DMS114 treated with DMSO at 0.1 percent for 48 hours (cell line): ENCODE measurements around the gene SLC44A2.

Experiments used
- DNase-seq: peaks from one replicate; lab custom pipeline; 2025; ENCODE audit not compliant: unreplicated experiment; lab: John Stamatoyannopoulos, UW

Gene SLC44A2

DNA sequence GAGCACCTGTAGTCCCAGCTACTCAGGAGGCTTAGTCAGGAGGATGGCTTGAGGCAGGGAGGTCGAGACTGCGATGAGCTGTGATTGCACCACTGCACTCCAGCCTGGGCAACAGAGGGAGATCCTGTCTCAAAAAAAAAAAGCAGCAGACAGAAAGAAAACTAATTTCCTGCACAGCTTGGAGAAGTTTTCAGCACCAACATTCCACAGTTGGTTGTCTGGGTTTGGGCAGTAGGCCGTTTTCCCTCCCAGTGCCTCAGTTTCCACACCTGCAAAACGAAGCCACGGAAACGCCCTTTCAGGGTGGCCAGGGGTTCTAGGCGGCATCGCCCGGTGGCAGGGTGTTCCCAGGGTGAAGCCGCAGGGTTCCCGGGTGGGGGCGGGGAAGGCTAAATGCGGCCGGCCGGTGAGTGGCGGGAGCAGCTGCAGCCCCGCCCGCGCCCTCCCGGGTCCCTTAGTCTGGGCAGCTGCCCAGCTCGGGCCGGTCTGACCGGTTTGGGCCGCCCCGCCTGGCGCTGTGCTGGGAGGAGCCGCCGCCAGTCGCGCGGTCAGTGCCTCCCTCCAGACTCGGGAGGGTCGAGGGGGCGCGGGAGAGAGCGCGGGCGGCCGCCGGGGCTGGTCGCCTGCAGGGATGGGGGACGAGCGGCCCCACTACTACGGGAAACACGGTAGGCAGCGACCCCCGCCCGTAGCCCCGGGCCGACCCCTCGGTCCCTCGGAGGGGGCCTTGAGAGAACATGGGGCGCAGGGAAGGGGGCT lies at the start of gene SLC44A2:
TSS of gene SLC44A2 (plus strand) at position 551 of the 759 bp plus-strand sequence. CDS start at position 632, 81 bp downstream.
- DNase-seq = no peak

DNA sequence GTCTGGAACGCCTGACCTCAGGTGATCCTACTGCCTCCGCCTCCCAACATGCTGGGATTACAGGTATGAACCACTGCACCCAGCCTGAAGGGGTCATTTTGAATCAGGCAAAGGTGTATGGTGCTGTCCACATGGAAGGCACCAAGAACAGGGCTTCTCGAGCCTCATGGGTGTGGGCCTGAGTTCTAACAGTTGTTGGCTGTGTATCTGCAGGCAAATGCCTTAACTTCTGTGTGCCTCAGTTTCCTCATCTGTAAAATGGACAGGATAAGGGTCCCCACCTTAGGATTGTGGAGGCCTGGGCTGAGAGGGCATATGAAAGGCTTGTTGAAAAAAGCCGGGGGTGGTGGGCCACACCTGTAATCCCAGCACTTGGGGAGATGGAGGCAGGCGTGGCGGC lies 47.4 kb upstream of the SLC44A2 start:
- no peak for DNase-seq

DNA sequence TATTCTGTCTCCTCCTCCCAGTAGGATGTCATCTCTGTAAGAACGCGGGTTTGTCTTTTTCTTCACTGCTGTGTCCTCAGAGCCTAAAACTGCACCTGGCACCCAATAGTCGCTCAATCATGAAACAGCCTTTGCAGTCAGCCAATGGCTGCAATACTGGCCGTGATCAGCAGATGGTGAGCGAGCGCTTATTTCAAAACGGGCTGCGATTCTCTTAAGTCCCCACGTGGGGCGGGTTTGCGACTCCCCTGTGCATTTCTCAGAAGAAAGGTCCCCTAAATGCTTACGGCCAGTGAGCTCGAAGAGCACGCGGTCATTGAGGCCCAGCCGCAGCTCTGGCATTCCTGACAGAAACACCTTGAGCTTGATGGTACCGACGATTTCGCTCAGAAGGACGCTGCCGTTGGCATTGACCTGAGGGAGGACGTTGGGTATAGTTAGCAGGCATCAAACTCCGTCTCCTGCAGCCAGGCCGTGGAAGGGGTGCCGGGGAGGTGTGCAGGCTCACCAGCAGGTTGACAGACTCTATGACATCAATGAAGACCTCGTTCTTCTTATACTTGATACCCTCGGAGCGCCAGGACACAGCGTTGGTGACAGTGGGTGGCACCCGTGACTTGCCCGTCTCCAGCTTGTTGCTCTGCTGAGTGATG lies 44.2 kb upstream of the SLC44A2 start:
- DNase-seq = peak; percentile 73

DNA sequence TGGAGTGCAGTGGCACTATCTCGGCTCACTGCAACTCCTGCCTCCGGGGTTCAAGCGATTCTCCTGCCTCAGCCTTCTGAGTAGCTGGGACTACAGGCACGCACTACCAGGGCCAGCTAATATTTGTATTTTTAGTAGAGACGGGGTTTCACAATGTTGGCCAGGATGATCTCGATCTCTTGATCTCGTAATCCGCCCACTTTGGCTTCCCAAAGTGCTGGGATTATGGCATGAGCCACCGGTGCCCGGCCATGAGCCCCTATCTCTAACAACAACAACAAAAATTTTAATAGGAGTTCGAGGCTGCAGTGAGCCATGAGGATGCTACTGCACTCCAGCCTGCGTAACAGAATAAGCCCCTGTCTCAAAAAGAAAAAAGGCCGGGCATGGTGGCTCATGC lies 43.3 kb upstream of the SLC44A2 start:
- no peak for DNase-seq

DNA sequence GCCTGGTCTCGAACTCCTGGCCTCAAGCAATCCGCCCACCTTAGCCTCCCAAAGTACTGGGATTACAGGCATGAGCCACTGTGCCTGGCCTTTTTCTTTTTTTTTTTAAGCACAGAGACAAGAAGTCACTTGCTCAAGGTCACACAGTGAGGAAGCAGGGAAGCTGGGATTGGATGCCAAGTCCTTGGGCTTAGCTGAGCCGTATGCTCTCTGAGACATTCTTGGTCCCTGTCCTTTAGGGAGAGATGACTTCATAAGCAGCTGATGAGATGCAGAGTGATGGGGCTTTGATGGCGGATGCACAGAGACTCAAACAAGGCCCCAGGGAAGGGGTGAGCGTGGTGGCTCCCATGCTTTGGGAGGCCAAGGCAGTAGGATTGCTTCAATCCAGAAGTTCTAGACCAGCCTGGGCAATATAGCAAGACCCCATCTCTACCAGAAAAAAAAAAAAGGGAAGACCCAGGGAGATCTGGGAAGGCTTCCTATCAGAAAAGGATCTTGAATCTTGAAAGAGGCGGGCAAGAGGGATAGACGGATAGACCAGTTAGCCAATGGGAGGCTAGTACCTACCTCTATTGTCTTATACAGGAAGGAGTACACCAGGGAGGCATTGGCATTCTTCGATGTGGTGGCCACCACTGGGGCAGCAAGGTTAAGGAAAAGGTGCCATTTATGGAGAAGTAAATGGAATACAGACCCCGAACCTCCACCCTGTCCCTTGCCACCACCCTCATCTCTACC lies 42.1 kb upstream of the SLC44A2 start:
- DNase-seq = no peak

DNA sequence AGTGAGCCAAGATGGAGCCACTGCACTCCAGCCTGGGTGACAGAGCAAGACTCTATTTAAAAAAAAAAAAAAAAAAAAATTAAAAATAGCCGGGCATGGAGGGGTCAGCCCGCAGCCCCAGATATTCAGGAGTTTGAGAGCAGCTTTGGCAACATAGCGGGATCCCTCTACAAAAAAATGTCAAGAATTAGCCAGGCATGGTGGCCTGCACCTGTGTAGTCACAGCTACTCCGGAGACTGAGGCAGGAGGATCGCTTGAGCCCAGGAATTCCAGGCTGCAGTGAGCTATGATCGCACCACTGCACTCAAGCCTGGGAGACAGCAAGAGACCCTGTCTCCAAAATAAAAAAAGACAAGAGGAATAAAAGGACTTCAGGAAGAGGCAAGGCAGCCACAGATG lies 39.0 kb upstream of the SLC44A2 start:
- no peak for DNase-seq

DNA sequence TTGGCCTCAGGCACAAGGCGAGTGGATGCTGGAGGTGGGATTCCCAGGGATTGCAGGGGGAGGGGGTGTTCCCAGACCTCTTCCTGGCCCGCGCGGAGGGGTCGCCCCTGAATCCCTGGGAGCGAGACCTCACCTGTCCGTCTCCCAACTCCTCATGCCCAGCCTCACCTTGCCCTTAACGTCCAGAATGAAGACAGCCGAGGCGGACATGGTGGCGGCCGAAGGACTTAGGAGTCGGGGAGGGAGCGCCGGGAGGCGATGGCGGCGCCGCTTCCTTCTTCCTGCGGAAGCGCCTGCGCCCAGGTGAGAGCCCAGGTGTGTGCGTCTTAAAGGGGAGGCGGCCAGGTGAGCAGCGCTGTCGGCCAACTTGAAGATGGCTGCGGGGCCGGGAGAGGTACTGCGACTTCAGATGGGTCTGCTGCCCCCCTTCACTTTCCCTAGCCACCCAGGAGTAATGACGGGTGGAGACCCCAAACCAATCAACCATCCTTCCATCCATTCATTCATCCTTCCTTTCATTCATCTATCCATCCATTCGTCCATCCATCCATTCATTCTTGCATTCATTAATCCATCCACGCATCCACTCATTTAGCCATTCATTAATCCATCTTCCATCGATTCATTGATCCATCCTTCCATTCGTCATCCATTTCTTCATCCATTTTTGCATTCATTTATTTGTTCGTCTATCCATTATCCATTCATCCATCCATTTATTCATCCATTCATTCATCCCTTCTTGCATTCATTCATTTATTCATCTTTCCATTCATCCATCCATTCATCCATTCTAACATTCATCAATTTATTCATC lies 38.1 kb upstream of the SLC44A2 start, which contains the start of gene AP1M2:
TSS of gene AP1M2 (minus strand) at position 291 of the 817 bp plus-strand sequence. CDS start at position 210, 81 bp downstream.
- DNase-seq = no peak

DNA sequence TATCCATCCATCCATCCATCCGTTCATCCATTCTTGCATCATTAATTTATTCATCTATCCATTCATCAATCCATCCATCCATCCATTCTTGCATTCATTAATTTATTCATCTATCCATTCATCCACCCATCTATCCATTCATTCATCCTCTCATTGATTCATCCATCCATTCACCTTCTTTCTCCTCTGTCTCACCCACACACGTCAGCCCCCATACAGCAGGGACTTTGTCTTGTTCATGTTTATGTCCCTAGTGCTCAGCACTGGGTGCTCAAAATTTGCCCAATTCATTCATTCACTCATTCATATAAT lies 37.6 kb upstream of the SLC44A2 start:
- DNase-seq = no peak

DNA sequence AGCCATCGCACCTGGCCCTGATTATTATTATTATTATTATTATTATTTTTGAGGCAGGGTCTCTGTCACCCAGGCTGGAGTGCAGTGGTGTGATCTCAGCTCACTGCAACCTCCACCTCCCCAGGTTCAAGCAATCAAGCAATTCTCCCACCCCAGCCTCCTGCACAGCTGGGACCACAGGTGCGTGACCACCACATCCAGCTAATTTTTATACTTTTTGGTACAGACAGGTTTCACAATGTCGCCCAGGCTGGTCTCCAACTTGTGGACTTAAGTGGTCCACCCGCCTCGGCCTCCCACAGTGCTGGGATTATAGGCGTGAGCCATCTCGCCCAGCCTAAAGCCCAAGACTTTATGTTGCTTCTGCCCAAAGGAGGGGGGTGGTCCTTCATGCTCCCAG lies 32.2 kb upstream of the SLC44A2 start:
- no peak for DNase-seq

DNA sequence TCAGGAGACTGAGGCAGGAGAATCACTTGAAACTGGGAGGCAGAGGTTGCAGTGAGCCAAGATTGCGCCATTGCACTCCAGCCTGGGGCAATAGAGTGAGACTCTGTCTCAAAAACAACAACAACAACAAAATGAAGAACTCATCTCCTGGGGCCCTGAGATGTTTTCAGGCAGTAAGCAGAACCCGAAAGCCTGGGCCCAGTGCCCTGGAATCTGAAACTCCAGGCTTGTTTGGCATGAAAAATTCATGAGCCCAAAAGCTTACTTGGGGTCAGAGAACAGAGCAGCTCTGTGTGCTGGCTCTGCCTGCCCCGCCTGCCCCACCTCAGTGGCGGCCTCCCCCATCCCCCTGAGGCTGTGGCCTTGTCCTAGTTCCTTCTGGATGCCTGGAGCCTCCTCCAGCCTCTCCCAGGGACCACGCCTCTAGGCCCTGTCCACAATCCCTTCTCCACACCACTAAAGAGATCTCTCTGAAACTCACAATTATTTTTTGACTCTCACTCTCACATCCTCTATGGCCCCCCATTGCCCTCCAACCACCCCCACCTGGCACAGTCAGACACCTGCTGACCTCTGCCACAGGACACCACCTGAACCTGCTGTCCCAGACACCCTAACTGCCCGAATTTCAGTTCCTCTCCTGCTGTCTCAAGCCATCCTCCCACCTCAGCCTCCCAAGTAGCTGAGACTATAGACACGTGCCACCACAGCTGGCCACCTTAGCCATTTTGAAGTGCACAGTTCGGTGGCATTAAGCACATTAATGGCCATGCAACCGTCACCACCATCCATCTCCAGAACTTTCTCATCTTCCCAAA lies 31.3 kb upstream of the SLC44A2 start:
- no peak for DNase-seq

DNA sequence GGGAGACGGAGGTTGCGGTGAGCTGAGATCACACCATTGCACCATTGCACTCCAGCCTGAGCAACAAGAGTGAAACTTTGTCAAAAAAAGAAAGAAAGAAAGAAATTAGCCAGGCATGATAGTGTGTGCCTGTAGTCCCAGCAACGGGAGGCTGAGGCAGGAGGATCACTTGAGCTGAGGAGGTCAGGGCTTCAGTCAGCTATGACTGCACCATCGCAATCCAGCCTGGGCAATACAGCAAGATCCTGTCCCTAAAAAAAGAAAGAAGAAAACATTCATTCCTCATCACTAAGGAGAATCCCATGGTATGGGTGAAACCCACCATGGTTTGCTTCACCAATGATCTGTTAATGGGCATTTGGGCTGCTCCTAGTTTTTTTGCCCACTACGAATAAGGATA lies 25.2 kb upstream of the SLC44A2 start:
- DNase-seq = no peak

DNA sequence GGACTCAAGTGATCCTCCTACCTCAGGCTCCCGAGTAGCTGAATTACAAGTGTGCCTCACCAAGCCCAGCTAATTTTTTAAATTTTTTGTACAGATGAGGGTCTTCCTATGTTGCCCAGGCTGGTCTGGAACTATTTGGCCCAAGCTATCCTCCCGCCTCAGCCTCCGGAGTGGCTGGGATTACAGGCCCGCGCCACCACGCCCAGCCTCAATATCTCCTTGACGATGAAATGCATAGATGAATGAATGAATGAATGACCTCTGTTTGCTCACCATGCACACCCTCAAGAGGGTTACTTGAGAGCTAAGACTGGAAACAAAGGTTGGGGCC lies 23.4 kb upstream of the SLC44A2 start:
- no peak for DNase-seq

DNA sequence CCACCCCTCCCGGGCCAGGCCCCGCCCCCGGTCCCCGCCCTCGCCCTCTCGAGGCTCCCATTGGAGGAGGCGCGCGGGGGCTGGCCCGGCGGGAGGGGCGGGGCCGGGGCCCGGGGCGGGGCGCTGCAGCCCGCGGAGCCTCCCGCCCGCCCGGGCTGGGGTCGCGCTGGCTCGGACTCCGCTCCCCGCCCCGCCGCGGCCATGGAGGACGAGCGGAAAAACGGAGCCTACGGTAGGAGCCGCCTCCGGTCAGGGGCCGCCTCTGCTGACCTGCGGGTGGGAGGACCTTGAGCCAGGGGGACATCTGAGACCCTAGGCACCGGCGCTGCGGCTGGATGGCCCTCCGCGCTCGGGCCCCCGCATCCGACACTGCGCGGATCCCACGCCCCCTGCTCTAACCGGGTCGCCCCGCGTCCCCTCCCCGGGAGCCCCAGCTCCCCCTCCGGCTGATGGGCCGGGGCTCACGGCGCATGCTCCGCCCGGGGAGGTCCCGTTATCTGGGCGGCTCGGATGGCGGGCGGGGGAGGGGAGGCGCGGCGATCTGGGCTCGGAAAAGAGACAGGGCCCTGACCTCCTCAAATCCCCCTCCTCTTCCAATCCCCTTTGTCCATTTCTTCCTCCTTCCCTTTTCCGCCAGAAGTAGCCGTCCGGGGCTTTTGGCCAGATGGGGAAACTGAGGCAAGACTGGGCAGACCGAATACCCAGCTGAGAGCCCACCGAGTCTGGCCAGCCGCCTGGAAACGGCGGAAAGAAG lies 22.8 kb upstream of the SLC44A2 start:
- peak; percentile 12 for DNase-seq

DNA sequence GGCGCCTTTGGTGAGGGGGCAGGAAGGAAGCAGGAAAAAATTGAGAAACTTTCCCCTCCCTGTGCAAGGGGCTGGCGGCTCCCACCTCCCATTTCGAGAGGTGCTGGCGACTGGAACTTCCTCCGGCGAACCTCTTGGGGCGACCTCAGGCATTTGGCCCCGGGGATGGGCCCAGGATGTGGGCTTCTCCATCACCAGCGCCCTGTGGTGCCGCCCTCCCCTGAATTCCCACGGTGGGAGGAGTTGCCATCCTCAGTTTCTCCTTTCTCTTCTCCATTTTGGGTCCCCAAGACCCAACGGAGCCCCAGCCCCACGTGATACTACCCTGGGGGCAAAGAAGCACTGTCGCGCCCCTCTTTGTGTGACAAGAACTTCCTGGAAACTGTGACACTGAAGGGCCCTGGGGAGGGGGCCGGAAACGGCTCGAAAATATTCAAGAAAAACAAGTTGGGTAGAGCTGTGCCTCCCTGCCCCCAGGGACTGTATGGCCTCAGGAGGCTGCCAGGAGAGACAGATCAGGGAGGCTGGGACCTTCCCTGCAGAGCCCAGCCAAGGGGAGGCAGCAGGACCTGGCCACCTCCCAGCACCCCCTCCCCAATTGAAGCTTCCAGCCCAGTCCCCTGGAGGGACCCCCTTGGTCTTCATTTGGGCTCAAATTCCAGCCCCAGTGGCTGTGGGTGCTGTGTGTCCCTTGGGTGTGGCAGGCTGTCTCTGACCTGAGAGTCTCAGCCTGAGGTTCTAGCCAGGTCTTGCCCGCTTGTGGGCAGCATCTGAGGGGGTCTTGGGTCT lies 22.1 kb upstream of the SLC44A2 start:
- no peak for DNase-seq

DNA sequence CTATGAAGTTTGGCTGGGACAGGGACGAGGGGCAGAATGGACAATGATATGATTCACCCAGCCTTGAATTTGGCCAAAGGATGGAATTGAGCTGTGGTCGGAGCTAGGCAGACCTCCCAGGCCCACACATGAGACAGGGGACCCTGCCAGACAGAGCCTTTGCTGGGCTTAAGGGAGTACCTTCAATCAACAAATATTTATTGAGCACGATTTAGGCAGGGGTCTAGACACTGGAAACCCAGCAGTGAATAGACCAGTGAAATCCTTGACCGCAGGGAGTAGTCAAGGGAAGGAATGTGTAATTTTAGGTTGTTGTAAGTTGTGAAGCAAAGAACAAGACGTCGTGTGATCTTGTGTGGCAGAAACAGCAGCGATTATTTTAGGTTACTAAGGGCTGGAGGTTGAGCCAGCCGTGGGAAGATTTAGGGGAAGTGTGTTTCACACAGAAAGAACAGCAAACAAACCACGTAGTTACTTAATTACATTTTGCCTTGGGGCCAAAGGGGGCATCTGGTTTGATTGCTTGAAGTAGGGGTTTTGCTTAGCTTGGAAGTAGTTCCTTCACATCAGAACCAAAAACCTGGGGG lies 21.4 kb upstream of the SLC44A2 start:
- DNase-seq = no peak

DNA sequence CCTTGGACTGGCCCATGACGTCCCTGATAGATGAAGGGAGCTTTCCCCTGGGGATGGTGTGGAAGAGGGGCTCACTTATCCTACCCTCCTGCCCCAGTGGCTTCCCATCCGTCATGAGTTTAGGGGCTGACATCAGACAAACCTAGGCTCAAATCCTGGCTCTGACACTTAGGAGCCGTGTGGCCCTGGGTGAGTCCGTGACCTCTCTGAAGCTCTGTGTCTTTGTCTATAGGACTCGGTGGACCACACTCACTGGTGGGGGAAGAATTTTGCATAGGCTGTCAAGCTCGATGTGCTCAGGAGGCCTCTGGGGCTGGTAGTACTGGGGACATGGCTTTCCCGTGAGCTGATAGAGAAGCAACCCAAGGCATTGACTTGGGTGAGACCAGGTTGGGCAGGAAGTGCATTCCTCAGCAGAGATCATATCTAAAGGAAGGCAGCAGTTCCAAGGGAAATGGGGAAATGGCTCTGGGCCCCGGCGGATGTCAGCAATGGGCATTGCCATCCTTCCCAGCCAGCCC lies 20.8 kb upstream of the SLC44A2 start:
- no peak for DNase-seq

DNA sequence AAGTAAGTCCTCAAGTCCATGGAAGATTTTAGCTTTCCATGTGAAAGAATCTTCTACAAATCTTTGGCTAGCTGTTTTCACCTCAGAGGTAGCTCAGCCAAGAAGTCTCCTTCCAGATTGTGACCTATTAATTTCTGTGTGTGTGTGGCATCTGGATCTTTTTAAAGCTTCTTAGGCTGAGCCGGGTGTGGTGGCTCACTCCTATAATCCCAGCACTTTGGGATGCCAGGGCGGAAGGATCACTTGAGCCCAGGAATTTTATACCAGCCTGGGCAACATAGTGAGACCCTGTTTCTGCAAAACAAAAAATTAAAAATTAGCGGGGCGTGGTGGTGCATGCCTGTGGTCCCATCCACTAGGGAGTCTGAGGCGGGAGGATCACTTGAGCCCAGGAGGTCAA lies 13.4 kb upstream of the SLC44A2 start:
- DNase-seq = no peak

DNA sequence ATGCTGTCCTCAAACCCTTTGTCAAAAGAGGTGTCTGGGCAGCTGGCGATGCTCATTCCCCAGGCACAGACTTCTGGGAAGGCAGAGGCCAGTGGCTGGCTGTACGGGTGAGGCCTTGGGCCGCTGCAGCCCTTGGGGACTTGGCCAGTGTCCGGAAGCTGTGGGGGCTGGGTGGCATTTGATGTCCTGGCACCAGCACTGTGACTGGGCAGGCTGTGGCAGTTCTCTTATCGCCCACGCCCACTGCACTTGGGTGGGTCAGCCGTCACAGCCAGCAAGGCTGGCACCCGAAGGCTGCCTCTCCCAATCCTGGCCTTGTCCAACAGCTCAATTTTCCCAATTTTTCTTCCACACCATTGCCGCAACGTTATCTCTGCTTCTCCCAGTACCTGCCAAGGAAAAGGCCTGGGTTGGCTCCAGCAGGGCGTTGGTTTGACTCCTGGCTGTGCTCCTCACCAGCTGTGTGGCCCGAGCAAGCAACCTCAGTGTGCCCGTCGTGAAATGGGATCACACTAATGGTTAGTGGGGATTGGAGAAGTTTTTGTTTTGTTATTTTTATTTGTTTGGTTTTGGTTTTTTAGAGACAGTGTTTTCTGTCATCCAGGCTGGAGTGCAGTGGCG lies 12.7 kb upstream of the SLC44A2 start:
- DNase-seq = no peak
